Measurements from ENCODE around the gene FAM162A.
A peak's percentile ranks its signal among the peaks of the same experiment; 100 is the strongest.

The FAM162A gene

DNA sequence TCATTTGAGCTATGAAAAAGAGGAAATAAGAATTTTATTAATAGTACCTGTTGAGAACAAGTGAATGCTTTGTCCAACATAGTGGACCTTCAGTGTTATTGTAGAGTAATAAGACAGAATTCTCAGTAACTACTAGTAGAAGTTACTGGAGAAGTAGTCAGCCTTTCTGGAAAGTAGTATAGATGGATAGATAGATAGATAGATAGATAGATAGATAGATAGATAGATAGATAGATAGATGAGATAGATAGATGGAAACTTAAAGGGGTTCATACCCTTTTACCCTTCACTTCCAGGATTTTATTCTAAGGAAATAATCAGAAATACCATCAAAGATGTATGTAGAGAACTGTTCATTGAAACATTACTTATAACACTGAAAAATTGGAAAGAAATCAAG, 5.2 kb downstream of the FAM162A start:
- DNase-seq = no peak

DNA sequence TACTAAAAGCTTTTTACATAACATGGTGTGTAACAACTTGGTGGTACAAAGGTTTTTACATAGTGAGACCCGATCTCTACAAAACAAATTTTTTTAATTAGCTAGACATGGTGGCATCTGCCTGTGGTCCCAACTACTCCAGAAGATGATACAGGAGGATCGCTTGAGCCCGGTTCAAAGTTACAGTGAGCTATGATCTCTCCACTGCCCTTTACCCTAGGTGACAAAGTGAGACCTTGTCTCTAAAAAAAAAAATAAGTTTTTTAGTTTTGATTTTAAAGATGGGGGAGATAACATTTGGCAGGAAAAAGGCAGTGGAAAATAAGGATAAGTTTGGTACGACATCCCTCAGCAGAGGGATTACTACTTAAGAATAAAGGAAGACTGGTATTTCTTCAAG, 5.9 kb downstream of the FAM162A start:
- DNase-seq = no peak

DNA sequence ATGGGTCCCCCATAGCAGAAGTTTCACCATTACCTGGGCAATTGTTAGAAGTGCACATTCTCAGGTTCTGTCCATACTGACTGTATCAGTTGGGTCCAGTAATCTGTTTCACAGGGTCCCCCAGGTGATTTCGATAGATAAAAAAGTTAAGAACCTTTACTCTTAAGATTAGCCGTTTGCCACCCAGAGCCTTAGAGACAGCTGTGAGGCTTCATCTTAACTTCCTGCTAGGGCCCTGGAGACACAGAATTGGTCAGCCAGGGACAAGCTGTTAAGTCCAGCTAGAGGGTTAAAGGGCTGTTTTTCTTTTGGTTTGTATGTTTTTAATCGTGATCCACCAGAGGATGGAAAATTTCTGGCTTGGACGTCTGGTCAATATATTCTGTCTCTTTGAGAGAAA, 6.7 kb downstream of the FAM162A start:
- DNase-seq = no peak

DNA sequence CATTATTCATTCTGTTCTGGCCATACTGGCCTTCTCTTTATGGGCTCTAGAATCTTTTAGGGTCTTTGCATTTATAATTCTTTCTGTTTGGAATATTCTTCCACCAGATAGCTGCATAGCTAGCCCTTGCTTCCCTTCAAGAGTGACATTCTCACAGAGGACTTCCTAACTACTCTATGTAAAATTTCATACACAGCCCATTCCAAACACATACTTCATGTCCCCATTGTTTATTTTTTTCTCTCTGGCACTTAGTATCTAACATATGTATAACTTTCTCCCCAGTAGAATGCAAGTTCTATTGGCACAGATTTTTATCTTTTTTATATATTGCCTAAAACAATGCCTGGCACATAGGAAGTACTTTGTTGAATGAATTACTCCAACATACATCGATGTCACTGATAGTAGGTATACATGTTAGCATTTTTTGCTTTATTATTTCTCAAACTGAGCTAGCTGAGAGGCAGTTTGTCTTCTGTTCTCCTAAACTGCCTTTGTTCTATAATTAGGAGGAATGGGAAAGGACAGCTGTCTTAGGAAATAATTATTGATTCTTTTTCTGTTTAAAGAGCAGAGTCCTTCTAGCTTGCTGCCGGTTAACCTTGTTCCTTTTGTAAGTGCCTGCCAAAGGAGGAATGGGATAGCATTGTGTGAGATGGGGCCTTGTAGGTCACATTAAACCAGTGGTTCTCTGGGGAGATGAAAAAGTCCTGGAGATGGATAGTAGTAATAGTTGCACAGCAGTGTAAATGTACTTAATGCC, 7.9 kb downstream of the FAM162A start:
- no peak for DNase-seq

DNA sequence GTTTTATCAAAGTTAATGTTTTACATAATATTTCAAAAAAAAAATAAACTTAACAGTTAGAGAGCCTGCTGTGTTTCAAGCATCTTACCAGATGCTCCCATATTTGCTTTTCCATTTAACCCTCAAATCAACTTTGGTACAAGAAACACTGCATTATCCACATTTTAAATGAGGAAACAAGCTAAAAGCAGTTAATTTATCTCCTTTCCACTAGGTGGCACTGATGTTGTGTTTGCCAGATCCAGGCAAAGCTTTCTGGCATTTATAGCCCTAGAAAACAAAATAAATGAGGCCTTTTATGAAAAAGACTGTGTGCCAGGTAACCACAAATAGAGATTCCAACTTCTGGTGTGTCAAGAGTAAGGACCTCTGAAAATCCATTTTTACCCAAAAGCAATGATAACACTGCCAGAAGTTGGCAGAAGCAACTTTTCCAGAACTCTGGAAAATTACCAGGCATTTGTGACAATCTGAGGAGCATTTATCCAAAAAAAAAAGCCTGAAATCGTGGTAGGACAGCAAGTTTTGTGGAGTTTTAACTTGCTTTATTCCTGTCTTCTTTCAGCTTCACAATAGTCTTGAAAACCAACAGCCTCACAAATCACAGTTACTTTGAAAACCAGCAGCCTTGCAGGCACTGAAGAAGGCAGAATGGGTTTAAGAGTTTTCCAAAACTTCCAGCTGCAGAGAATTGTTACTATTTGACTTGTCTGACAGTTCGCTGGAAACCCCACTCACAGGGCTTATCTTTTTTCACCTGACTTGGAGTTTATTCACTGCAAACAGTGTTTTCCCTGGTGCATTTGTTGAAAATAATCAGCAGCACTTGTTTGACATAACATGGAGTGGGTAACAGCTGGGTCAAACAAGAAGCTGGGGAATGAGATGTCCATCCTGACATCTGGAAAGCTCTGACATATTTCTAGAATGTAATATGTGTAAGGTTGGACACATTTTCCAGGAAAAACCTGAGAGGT, 9.2 kb downstream of the FAM162A start:
- DNase-seq = peak; percentile 45

DNA sequence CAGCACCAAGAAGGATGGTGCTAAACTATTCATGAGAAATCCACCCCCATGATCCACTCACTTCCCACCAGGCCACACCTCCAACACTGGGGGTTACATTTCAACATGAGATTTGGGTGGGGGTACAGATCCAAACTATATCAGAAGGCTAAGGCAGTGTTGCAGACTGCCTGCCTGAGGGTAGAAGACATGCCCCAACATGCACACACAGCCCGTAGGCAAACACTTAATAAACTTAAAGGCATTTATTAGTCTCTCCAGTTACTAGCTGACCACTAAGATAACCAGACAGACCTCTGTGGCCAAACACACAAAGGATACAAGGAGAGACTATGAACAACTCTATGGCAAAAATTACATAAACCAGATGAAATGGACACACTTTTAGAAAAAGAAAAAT, 10.2 kb downstream of the FAM162A start:
- no peak for DNase-seq

DNA sequence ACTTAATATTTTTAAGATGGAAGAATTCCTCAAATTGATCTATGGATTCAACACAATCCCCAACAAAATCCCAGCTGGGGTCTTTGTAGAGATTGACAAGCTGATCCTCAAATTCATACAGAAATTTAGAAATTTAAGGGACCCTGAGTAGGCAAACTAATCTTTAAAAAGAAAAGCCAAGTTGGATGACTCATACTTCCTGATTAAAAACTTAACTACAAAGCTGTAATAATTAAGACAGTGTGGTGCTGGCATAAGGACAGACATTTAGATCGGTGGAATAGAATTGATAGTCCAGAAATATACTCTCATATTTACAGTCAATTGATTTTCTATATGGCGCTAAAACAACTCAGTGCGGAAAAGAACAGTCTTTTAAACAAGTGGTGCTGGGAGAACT, 11.6 kb downstream of the FAM162A start:
- no peak for DNase-seq

DNA sequence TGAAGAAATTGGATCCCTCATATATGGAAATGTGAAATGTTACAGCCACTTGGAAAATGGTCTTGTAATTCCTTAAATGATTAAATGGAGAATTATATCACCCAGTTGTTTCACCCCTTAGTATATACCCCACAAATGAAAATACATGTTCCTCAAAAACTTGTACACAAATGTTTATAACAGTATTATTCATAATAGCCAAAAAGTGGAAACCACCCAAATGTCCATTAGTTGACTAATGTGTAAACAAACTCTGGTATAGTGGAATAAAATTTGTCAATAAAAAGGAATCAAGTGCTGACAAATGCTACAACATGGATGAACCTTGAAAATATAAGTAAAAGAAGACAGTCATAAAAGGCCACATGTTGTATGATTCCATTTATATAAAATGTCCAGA, 12.5 kb downstream of the FAM162A start:
- no peak for DNase-seq

DNA sequence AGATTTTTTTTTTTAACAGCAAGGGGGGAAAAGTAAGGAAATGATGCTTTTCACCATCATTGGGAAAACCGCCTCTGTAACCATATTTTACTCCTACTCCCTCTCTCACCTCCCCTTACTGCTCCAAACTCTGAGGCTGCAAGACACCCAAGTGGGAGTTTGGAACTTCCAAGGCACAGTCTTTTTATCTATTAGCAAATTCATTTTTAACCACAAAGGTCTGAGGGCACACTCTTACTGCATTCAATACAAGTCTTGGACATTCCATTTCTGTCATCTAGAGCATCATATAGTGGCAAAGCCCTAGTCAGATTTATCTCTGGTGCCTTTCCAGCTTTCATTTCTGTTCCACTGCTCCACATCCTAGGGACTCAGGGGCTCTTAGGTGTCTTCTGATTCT, 13.2 kb downstream of the FAM162A start:
- no peak for DNase-seq

DNA sequence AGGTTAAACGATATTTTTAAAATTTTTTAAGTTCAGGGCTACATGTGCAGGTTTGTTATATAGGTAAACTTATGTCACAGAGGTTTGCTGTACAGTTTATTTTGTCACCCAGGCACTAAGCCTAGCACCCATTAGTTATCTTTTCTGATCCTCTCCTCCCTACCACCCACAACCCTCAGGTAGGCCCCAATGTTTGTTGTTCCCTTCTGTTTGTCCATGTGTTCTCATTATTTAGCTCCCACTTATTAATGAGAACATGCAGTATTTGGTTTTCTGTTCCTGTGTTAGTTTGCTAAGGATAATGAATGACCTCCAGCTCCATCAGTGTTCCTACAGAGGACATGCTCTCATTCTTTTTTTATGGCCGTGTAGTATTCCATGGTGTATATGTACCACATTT, 14.9 kb downstream of the FAM162A start:
- DNase-seq = no peak

DNA sequence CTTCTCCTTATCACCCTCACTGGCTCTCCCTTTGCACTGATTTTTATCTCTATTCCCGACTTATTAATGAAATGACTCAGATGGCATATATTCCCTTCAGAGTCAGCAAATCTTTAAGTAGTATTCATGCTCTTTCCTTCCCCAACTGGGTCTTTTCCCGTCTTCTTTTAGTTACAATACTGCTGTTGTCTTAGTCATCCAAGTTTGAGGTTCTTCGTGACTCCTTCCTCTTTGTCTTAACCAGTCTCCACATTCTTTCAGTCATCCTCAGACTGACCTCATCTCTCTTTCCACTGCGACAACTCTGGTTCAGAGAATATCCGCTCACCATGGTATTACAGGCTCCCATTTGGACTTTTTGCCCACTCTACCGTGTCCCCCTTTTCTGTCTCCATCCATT, 19.5 kb downstream of the FAM162A start:
- DNase-seq = no peak

DNA sequence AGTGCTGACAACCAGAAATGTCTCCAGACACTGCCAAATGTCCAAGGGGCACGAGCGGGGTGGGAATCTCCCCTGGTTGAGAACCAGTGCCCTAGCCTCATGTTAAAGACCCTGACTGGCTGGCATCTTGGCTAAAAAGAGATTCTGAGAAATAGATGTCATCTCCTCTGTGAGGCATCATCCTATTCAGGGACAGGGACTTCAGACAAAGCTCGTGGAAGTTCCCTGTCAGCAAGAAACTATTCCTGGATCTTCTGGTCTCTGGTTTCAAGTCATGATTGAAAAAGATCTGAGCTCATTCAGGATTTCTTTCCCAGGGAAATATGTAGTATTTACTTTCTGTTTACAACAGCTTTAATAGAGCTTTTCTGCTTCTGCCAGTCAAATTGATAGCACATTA, 21.0 kb downstream of the FAM162A start:
- no peak for DNase-seq

DNA sequence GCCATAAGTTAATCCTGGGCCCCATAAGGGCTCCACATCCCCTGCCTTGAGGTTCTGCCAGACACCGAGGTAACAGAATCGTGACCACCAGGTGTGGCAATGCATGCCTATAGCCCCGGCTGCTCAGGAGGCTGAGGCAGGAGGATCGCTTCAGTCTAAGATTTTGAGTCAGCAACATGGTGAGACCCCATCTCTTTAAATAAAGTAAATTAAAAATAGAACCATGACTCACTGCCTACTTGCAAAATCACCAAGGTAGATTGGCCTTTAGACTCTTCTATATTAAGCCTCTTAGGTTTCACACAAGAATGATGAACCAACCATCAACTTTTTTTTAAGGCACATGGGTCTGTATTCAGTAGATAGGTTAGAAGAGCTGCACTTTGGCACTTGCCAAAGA, 22.2 kb downstream of the FAM162A start:
- no peak for DNase-seq

DNA sequence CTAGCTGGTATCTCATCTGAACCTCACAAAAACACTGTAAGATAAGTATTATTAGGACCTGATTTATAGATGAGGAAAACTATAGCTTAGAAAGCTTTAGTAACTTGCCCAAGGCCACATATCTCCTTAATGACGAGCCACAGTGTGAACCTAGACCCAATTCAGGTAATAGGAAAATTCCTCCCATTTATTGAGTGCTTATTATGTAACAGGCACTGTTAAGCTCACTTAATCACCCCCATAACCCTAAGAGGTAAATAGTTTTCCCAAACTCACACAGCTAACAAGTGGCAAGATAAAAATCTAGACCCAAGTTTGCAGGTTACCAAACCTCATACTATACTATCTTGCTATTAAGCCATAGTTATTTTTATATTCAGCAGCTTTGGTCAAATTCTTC, 24.0 kb downstream of the FAM162A start:
- no peak for DNase-seq

DNA sequence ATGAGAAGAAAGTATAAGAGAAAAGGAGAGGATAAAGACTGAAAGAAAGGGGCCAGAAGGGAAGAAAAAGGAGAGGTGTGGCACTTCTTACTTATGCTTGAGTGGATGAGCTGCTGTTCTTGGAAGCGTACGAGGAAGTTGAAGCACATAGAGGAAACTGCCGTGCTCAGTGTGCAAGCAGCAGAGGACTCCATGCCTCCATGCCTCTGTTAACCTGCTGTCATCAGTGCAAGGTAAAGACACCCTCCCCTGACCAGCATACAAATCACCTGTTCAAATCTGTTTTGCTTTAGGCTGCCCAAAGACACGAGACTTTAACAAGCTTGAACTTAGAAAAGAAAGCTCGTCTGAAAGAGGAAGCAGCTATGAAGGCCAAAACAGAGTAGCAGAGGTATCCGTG, 25.5 kb downstream of the FAM162A start:
- DNase-seq = no peak

DNA sequence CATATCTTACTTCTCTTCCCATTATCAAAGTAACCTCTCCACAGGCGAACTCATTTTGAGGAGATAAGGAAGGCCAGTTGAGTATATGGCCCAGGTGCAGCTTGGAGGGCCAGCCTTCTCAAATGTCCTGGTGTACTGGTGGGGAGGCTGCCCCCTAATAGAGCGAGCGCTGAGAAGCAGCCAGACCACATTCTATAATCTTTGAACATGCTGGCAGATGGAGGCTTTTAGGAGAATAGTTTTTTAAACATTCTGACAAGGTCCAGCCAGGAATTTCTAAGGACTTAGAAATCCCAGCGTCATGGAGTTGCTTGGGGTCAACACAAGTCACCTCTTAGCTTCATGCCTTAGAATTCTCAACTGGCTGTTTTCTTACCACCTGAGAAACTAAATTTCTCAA, 26.1 kb downstream of the FAM162A start:
- DNase-seq = no peak

DNA sequence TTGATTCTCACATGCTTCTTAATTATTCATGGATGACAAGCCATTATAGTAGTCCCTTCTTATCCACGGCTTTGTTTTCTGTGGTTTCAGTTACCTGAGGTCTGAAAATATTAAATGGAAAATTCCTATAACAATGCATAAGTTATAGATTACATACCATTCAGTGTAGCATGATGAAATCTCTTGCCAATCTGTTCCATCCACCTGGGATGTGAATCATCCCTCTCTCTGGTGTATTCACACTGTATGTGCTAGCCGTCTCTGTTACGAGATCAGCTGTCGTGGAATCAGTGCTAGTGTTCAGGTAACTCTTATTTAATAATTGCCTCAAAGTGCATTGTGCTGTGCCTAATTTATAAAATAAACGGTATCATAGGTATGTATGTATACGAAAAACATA, 26.7 kb downstream of the FAM162A start:
- DNase-seq = no peak

DNA sequence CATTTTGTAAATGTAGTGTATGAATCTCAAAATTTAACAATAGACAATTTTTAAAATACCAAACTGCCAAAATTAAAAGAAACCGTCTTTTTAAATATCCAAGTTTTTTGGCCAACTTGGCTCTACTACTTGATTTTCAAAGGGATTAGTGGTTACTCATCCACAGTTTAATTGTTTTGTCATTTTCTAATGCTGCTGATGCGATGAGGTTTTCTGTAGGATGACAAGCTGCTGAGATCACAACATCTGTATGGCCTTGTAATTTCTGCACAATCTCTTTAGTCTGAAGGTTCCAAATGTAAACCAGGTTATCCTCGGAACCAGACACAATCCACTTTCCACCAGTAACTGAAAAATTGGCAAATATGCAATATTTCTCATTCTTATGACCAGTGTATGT, 30.4 kb downstream of the FAM162A start:
- no peak for DNase-seq

DNA sequence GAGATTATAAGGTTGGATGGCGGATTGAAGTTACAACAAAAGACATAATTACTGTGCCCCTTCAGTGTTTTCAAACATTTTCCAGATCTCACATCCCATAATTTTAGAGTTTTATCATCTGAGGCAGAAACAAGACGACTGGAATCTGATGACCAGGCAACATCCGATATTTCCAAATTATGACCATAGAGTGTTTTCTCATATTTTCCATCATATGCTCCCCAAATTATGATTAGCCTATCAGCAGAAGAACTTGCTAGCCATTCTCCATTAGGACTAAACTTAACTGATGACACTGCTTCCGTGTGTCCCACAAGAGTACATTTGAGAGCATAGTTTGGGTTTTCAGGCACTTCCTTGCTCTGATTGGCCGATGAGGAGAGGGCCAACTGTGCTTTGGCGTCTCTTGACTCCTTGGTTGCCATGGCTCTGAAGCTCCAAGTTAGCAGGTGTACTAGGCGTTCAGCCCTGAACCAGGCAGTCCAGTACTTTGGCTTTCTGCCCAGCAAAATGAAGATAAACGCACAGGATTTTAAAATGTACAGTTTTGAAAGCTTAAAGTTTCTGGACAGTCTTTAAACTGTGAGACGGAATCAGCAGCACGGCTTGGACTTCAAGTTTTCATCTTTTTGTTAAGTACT, 31.2 kb downstream of the FAM162A start:
- DNase-seq = no peak

DNA sequence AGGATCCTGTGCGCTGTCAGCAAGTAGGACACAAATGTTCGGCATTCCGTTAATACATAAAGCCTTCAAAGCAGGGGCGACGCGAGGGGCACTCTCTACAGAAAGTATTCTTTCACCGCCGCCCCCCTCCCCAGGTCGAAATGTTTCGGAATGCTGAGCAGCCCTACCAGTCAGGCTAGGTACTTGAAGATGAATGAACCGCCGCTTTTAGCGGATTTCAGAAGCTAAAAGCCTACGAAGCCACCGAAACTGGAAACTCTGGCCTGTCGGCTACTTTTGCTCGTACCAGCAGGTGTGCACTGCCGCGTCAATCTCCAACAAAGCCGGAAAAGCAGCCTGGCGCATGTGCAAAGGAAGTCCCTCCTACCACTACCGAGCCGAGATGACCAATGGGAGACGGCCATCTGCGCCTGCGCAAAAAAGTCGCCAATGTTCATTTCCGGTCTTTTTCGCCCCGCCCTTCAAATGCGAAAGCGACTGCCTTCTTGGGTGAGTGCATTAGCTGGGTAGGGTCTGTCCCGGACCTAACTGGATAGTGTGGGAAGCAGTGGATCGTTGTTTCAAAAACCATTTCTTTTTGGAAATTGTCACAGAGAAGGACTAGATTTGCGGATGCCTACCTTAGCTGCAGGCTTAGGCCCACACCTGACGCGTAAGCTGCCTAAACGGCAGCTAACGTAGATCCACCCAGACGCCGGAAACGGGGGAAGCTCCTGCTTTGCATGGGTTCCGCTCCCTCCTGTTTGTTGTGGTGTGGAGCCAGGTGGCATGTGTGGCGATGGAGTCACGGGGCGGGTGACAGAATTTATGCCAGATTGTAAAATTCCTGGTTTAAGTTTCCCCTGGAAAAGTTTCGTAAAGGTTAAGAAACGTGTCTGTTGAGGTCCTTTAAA, 32.0 kb downstream of the FAM162A start, which contains the start of gene WDR5B:
WDR5B (minus strand) TSS at position 301 of the 893 bp plus-strand sequence. CDS start 534 bp downstream, outside the sequence.
- no peak for DNase-seq

DNA sequence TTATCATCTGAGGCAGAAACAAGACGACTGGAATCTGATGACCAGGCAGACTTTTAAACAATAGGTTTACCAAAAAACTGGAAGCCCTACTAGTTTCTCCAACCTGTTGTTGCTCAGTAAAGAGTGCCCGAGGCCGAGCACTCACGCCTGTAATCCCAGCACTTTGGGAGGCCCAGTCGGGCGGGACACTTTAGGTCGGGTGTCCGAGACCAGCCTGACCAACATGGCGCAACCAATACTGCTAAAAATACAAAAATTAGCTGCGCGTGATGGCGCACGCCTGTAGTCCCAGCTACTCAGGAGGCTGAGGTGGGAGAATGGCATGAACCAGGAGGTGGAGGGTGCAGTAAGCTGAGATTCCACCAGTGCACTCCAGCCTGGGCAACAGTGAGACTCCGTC, 33.0 kb downstream of the FAM162A start:
- no peak for DNase-seq

DNA sequence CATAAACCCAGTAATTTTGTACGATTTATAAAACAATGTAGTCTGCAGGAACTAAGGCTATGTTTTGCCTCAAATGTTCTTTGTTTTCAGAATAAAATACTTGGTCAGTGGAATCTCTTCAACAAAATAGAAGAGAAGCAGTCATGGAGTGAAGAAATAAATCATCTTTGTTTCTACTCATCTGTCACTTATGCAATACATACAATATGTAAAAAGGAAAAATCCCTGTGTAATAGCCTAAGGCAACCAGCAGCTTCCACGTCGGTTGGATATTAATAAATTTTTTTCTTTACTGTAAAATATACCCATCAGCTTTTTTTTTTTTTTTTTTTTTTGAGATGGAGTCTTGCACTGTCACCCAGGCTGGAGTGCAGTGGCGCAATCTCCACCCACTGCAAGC, 37.1 kb downstream of the FAM162A start:
- DNase-seq = no peak

DNA sequence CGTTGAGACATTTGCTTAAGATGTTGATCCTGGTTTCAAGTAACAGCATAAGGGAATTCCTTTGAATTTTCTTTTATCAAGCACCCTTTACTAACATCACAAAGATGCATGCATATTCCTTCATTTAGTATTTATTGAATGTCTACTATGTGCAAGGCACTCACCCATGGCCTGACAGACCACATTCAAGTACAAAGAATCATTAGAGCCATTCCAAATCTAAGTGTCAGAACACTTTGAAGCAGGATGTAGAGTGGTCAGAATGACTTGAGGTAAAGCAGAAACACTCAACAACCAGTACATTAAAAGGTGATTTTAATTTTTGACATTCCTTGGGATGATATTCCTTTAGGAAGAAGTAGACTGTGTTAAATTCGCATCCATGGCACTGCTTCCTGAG, 37.9 kb downstream of the FAM162A start:
- no peak for DNase-seq

All from NCI-H446 treated with DMSO at 0.1 percent for 48 hours (cell line).